Activated CD4-positive, alpha-beta T cell treated with anti-CD3 and anti-CD28 coated beads, Interleukin-2, amount 10 ng/mL, durations not matched to agents 7 days and 5 days (primary cell): ENCODE measurements around the gene SLC16A3. TPM values are rescaled to one million over a fixed set of nuclear protein-coding genes. Genes with fewer than 3 reads are reported as not detected.

Experiments used
- CTCF ChIA-PET: fragments of 350-600 bp; sonication (Branson Sonifier 250); formaldehyde crosslinking; loops from one replicate; lab custom pipeline; 2021; ENCODE audit warnings: antibody characterized with exemption; lab: Charles Lee
- POLR2A ChIA-PET: fragments of 350-600 bp; sonication (Branson Sonifier 250); formaldehyde crosslinking; loops from one replicate; lab custom pipeline; 2021; ENCODE audit warnings: antibody characterized with exemption; lab: Charles Lee
- DNase-seq: peaks from one replicate; pipeline ENCODE4 v3.0.0-alpha.2; 2020
- H3K27ac Mint-ChIP-seq: one replicate; pipeline ENCODE4 v1.8.0; 2021; ENCODE audit warnings: mild to moderate bottlenecking, moderate library complexity, mixed read lengths
- H3K27me3 Mint-ChIP-seq: one replicate; pipeline ENCODE4 v1.8.0; 2021; ENCODE audit warnings: mixed read lengths
- H3K36me3 Mint-ChIP-seq: one replicate; pipeline ENCODE4 v1.8.0; 2021; ENCODE audit warnings: low read depth, mixed read lengths
- H3K4me1 Mint-ChIP-seq: one replicate; pipeline ENCODE4 v1.8.0; 2021; ENCODE audit warnings: mixed read lengths
- H3K4me3 Mint-ChIP-seq: one replicate; pipeline ENCODE4 v1.8.0; 2021; ENCODE audit warnings: mild to moderate bottlenecking, moderate library complexity, mixed read lengths
- H3K9me3 Mint-ChIP-seq: one replicate; pipeline ENCODE4 v1.8.0; 2021; ENCODE audit warnings: mixed read lengths
- total RNA-seq, 2 experiments: library from RNA; stranded (reverse); gene quantifications; one replicate each; pipeline ENCODE4 v1.2.3, GENCODE V29; 2021

Gene SLC16A3
- total RNA-seq, 2 experiments from 2014 or later: 104 to 140 TPM

DNA sequence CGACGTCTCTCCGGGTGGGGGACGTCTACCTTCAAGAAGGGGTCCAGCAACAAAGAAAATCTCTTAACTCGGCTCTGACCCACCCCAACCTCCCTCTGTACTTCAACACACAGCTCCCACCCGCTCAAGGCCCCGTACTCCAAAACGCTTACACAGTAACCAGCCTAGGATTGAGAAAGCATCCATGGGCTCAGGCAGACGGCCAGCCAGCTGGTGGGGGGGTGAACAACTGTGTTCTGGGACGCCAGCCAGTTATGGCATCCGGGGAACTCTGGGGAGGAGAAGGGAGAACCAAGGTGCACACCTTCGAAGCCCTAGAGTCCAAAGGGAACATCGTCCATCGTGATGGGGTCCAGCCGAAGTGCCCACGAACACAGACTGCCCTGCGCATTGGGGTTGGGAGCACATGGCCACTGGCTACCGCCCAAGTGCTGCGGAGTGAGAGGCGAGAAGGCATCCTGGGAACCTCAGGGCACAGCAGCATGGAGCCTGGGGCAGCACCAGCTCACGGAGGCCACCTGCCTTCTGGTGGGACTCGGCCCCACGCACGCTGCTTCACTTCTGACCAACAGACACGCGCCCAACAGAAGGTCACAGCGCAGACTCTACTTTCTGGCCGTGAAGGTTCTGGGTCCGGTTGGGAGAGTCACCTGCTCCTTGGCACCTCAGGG is 14.3 kb downstream of the SLC16A3 start:
- Mint-ChIP-seq H3K4me3 (no peak overlapping the region), H3K27me3 (no peaks in the 10 kb centered on the region), H3K27ac (no peak overlapping the region), H3K9me3 (no peaks in the 10 kb centered on the region), H3K4me1 (peaks cover 57% of the 10 kb centered on the region), H3K36me3 (peaks cover 45% of the 10 kb centered on the region)
- no peak for DNase-seq
- ChIA-PET POLR2A (no interaction called here), CTCF (interaction anchor here (1.2 to 2.6 kb wide), 6 partner anchors 9 to 213 kb away, joined by 3 to 7 read pairs (median 4); no protein-coding TSS in a partner anchor)

DNA sequence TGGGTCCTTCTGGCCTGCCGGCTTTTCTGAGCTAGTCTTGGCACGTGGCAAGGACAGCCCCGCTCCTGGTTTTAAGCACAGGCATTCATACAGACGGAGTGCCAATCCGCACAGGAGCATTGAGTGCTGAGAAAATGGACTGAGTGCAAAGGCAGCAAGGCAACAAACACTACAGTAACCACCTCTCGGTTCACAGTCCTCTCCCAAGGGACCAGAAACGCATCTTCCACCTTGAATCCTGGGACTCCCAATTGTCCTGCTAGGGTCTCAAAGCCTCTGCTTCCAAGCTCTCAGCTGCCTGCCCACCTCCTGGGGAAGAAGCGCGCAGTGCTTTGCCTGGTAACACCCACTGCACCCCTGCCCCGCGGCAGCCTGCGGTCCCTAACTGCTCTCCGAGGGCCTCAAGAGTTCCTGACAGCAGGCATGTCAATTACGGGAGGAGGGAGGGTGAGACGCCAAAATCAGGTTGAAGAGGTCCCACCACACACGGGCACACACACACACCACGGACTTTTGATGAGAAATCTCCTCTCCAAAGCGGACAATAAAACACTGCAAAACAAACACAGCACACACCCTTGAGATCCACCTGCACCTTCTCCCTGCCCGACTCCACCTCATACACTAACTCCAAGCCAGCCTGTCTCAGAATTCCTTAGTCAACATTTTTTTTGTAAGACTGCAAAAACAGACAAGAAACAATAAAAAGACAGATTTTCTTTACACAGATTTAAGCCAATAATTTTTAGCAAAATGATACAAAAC is 15.0 kb downstream of the SLC16A3 start:
- no peak for DNase-seq
- Mint-ChIP-seq H3K27me3 (no peaks in the 10 kb centered on the region), H3K27ac (peak overlapping the region; percentile 9), H3K9me3 (no peaks in the 10 kb centered on the region), H3K4me3 (no peak overlapping the region), H3K36me3 (peaks cover 47% of the 10 kb centered on the region), H3K4me1 (peaks cover 51% of the 10 kb centered on the region)
- ChIA-PET POLR2A (no interaction called here), CTCF (interaction anchor here (1.0 to 2.6 kb wide), 7 partner anchors 10 to 214 kb away, joined by 3 to 7 read pairs (median 3); no protein-coding TSS in a partner anchor)

DNA sequence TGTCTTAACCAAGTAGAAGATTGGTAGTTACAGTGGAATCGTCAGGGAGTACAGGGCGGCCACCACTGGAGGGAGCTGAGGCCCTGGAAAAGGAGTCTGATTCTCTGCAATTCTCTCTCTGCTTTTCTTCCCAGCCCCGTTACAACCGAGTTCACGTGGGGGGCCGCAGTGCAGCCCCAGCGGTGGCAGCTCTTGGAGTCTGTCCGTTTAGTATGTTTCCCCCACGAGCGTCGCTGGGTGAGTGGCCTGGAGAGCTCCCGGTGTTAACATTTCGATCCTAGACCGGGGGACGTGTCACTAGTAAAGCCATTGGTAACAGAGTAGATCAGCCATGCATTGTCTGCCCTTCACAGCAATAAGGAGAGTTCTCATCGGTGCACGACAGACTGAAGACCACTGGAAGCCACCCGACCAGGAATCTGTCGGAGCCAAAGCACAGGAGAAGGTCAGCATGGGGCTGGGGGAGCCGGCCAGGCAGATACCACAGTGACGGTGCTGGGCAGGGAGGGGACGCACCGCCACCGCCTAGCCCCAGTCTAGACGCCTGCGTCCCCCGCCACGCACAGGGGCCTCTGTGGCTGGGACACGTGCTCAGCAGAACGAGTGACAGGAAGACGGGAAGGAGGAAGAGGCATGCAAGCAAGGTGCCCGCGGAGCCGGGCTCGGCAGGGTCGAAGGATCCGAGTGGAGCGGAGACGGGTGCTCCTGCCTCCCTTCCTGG is 15.7 kb downstream of the SLC16A3 start:
- no peaks in the 10 kb centered on the region for H3K27me3 Mint-ChIP-seq
- H3K27ac Mint-ChIP-seq: peak overlapping the region; percentile 48
- ChIA-PET CTCF (interaction anchor here (0.6 to 2.6 kb wide), 6 partner anchors 11 to 295 kb away, joined by 3 to 7 read pairs (median 4); no protein-coding TSS in a partner anchor), POLR2A (no interaction called here)
- no peaks in the 10 kb centered on the region for H3K9me3 Mint-ChIP-seq
- H3K4me1 Mint-ChIP-seq: peaks cover 44% of the 10 kb centered on the region
- H3K36me3 Mint-ChIP-seq: peaks cover 47% of the 10 kb centered on the region
- peak; percentile 46 for DNase-seq
- H3K4me3 Mint-ChIP-seq: no peak overlapping the region

DNA sequence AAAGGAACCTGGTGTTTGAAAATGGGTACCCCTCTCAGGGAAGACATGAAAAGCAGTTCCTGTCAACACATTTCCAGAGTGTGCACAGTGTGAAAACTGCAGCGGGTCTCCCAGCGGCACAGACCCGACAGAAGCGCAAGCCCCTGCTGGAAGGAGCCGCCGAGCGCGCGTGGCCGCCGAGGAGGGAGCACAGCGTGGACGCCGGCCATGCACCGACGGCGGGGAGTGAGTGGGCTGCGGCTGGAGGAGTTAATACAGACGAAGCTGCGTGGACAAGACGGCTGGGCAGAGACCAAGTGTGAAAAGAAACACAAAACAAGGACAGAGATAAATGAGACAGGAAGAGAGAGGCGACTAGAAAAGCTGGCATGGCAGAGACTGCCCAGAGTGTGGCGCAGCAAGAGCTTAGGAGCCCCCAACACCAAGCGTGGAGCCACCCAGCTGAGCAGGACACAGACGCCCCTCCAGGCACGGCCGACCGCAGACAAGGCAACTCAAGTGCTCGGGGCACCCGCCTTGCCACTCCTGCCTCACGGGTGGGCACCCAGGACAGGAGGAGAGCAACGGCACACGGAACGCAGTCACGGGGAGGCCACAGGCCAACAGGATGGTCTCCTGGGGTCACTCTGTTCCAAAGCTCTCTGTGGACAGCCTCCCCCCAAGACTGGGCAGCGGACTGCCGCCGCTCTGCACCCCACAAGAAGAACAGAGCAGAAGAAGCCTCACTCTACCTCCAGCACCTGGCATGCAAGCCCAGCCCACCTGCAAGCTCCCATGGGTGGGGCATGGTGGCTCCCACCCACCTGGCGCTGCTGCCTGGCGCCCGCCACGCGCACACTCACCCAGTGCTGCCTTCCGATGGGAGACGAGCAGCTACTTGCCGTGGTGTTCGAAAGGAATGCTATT is 16.5 kb downstream of the SLC16A3 start:
- Mint-ChIP-seq H3K27me3 (no peaks in the 10 kb centered on the region), H3K27ac (peak overlapping the region; percentile 48), H3K9me3 (no peaks in the 10 kb centered on the region), H3K4me3 (no peak overlapping the region), H3K36me3 (peaks cover 47% of the 10 kb centered on the region), H3K4me1 (peaks cover 37% of the 10 kb centered on the region)
- no peak for DNase-seq
- ChIA-PET POLR2A (no interaction called here), CTCF (interaction anchor here (0.6 to 1.5 kb wide), 3 partner anchors 9 to 294 kb away, joined by 3 to 4 read pairs (median 3); no protein-coding TSS in a partner anchor)

DNA sequence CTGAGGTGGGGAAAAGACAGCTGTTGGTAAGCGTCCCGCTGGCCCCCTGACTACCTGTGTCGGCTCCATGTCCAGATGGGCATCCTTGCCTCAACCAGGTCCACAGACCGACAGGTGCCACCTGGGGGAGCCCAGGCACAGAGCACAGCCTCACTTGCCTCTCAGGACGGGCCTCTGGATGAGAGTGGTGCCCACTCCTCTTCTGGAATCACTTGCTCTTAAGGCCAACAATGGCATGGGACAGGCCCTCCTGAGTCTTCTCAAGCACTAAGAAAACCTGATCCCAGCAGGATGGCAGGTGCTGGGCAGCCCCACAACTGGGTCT is 17.2 kb downstream of the SLC16A3 start:
- H3K4me1 Mint-ChIP-seq: peaks cover 31% of the 10 kb centered on the region
- no peaks in the 10 kb centered on the region for H3K9me3 Mint-ChIP-seq
- POLR2A ChIA-PET: no interaction called here
- H3K27me3 Mint-ChIP-seq: no peaks in the 10 kb centered on the region
- peaks cover 46% of the 10 kb centered on the region for H3K36me3 Mint-ChIP-seq
- no peak for DNase-seq
- CTCF ChIA-PET: interaction anchor here (1.1 kb wide), 1 partner anchor 10 kb away, joined by 3 read pairs; no protein-coding TSS in a partner anchor
- peak overlapping the region; percentile 13 for H3K27ac Mint-ChIP-seq
- H3K4me3 Mint-ChIP-seq: no peak overlapping the region

DNA sequence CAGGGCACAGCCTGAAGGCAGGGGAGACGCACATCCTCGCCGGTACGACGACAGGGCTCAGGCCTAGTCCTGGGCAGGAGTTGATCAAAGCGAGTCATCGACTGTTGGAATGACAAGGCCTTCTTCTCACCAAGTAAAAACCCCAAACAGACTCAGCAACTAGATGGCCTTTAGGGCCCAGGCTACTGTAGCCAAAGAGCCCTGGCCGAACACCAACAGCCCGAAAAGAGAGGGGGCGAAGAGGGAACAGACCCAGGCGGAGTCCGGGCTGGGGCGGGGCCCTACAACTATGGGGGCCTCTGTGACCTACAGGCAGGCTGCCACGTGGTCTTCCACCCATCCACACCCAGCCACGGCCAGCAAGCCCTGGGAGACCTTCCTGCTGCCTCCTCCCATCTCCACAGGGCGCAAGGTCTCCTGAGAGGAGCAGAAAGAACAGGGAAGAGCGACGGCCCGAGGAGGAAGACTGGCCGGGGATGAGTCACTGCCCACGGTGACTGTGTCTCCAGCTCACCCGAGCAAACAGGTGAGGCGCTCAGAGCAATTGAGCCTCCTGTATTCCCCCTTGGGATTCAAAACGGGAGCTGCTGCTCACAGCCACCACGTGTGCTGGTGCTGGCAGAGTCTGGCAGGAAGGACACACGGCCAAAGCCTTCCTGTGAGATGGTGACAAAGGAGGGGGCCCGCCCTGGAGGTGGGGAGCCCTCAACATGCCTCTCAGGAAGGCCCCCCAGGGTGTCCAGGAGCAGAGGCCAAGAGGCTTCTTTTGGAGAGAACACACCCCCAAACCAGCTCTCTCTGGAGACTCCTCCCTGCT is 17.7 kb downstream of the SLC16A3 start:
- Mint-ChIP-seq H3K9me3 (no peaks in the 10 kb centered on the region), H3K36me3 (peaks cover 52% of the 10 kb centered on the region), H3K27ac (peak overlapping the region; percentile 19), H3K27me3 (no peaks in the 10 kb centered on the region), H3K4me3 (no peak overlapping the region), H3K4me1 (peaks cover 25% of the 10 kb centered on the region)
- CTCF ChIA-PET: interaction anchor here (1.0 to 1.1 kb wide), 2 partner anchors 10 to 75 kb away, joined by 3 read pairs; no protein-coding TSS in a partner anchor
- no peak for DNase-seq
- POLR2A ChIA-PET: no interaction called here

DNA sequence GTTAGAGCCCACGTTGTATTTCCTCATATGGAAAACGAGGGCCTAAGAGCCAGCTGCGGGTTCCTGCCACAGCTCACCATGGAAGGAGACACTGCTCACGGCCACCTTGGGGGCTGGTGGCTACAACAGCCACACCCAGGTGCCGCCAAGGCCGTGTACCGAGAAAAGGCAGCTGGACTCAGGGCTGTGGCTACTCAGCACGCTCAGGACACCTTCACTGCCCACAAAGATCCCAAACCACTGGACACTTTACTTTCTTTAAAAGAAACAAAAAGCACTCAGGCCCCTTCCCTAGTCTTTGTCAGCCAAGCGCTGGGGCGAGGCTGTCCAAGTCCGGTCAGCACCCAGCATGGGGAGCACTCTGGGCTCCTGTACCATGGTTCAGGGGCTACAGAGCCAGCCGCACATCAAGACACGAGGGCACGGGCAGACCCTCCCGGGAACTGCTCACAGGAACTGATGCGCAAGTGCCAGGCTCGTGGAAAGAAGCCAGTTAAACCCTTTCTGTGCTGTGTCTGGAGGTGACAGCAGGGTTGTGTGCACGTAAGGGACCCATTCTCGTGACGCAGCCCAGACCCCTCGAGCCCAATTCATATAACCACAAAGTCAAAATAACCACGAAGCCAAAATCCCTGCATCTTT is 18.5 kb downstream of the SLC16A3 start:
- DNase-seq: no peak
- Mint-ChIP-seq H3K9me3 (no peaks in the 10 kb centered on the region), H3K4me3 (no peak overlapping the region), H3K27me3 (no peaks in the 10 kb centered on the region), H3K4me1 (peaks cover 23% of the 10 kb centered on the region), H3K27ac (no peak overlapping the region), H3K36me3 (peaks cover 56% of the 10 kb centered on the region)
- CTCF ChIA-PET: interaction anchor here (1.0 kb wide), 1 partner anchor 74 kb away, joined by 3 read pairs; no protein-coding TSS in a partner anchor
- POLR2A ChIA-PET: no interaction called here

DNA sequence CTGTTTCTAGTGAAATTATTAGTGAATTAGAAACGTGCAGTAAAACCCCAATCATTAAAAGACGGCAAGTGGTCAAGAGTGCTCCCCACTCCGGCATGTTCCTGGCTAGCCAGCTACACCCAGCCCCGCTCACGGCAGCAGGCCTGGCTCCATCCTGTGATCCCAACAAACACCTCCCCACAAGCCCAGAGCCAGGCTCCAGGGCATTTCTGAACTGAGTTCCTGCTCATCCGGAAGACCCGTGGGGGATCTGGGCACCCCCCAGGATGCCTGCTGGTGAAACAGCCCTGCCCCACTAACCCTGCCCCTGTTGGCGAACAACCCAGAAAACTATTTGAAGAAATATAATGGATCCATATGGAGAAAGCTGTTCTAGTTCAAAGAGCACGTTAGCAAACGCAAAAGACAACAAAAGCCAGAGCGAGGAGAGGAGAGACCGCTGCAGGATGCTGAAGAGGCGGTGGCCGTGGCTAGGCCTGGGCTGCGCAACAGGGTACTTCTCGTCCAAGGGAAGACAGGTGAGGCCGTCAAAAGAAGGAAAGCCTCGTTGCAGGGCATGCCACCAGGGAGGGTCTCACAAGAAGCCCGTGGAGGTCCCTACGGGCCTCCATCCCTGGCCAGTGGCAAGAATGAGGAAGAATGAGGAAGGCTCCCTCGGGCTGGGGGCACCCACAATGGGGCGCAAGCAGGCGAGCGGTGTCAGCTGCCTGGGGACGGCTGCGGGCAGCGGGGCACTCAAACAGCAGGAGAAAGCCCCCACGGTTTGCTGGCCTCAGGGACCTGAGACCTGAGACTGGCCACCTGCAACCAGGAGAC is 19.2 kb downstream of the SLC16A3 start:
- Mint-ChIP-seq H3K27me3 (no peaks in the 10 kb centered on the region), H3K27ac (no peak overlapping the region), H3K9me3 (no peaks in the 10 kb centered on the region), H3K36me3 (peaks cover 60% of the 10 kb centered on the region), H3K4me1 (peaks cover 21% of the 10 kb centered on the region), H3K4me3 (no peak overlapping the region)
- ChIA-PET CTCF (no interaction called here), POLR2A (no interaction called here)
- no peak for DNase-seq

DNA sequence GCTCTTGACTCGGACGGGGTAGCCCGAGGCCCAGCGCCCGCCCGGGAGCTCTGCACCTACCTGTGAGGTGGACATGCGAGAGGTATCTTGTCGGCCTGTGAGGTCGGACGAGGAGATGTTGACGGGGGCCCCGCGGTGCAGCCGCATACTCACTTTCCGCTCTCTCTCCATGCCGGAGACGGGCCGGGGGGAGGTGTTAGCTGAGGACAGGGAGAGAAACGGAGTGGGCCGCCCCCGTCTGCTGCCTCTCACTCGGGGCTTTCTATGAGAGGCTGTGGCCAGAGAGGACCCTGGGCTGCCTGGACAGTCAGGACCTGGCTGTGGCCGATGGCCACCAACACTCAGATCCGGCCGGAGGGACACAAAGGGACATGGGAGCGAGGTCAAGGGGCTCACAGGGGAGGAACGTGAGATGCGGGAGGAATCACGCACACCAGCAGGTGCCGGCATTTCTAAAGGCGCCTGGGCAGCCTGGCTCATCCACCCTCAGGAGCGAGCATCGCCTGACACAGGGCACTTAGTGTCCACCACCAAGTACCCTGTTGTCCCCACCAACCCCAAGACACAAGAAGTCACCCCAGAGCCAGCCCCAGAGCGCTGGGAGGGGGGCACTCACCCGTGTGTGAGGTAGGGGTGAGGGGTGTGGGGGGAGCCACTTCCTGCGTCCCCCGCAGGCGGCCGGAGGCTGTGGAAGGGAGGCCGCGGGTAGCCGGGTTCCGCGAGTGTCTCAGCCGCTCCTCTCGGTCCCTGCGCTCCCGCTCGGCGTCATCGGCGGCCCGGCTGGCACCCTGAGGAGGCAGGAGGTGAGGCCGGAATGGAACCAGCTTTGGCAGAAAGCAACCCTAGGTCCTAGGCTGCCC is 20.2 kb downstream of the SLC16A3 start:
- CTCF ChIA-PET: interaction anchor here (1.0 kb wide), 1 partner anchor 11 kb away, joined by 4 read pairs; no protein-coding TSS in a partner anchor
- POLR2A ChIA-PET: no interaction called here
- DNase-seq: no peak
- peaks cover 19% of the 10 kb centered on the region for H3K4me1 Mint-ChIP-seq
- H3K4me3 Mint-ChIP-seq: no peak overlapping the region
- H3K9me3 Mint-ChIP-seq: no peaks in the 10 kb centered on the region
- H3K36me3 Mint-ChIP-seq: peaks cover 60% of the 10 kb centered on the region
- no peaks in the 10 kb centered on the region for H3K27me3 Mint-ChIP-seq
- H3K27ac Mint-ChIP-seq: peak overlapping the region; percentile 54
